Pancreas (tissue), 10 donors: ENCODE measurements around the gene CTTNBP2. TPM values are rescaled to one million over a fixed set of nuclear protein-coding genes. Genes with fewer than 3 reads are reported as not detected.
A peak's percentile ranks its signal among the peaks of the same experiment; 100 is the strongest.

Source experiments
- ATAC-seq, 4 donors: fragments of 200-7000 bp; cut with Tn5 transposase; one replicate each; pipeline versions ENCODE4 v1.8.0 to v1.9.1; 2020; ENCODE audit warnings: mild to moderate bottlenecking in 4 of 4, moderate library complexity in 4 of 4
- DNase-seq, 6 donors: peaks; one replicate each; pipeline ENCODE4 v3.0.0-alpha.2; 2020
- FAIRE-seq: peaks from 2 replicates; lab custom pipeline; 2012; peaks lifted over from hg19 to GRCh38; lab: Jason Lieb, UNC
- H3K27ac ChIP-seq, 4 donors: fragments of 200-600 bp; sonication (generic); 1 replicate in 3 of 4; 2 replicates in 1 of 4; pipeline versions ENCODE4 v1.5.0 to v1.8.0; 2020
- H3K27me3 ChIP-seq, 4 donors: fragments of 200-600 bp; one replicate each; pipeline ENCODE4 v1.8.0; 2021
- H3K36me3 ChIP-seq, 3 donors: fragments of 200-600 bp; sonication (generic) in 1 of 3; one replicate each; pipeline versions ENCODE4 v1.5.0 to v1.8.0; 2020 to 2021
- H3K4me1 ChIP-seq, 3 donors: fragments of 200-600 bp; one replicate each; pipeline ENCODE4 v1.8.0; 2021
- H3K4me3 ChIP-seq, 4 donors: fragments of 200-600 bp; sonication (generic) in 2 of 4; one replicate each; pipeline versions ENCODE4 v1.5.0 to v1.8.0; 2020 to 2021
- H3K9me3 ChIP-seq, 4 donors: fragments of 200-600 bp; one replicate each; pipeline ENCODE4 v1.8.0; 2021
- WGBS, 2 donors: extraction: QIAGEN DNeasy Blood & Tissue Kit; methylation state at CpG; one replicate each; pipeline ENCODE4 v1.1.7; 2013; 5-methylcytosine and 5-hydroxymethylcytosine counted together
- intact Hi-C, 3 donors: fragments of 100-400 bp; cut with DNase I; formaldehyde crosslinking; loops; one replicate each; pipeline versions ENCODE4 v1.11.1 to v1.14.2; 2022
- polyA plus RNA-seq, 2 donors: library from polyadenylated mRNA; stranded (reverse); fragments of 200-250 nt; gene quantifications; one replicate each; pipeline ENCODE4 v1.2.3, GENCODE V29; 2013
- total RNA-seq, 6 donors: library from RNA; stranded (reverse); fragmentation: NEBNext Ultra II Directional in 4 of 6; extraction: Animal tissue kit (Norgen Biotek cat#: 25700) in 4 of 6; gene quantifications; one replicate each; pipeline versions ENCODE4 v1.2.1 to v1.2.4, GENCODE V29; 2021 to 2023
- TF ChIP-seq, protein P1 (sequence below), 4 donors: fragments of 200-600 bp; sonication (generic) in 3 of 4; IDR thresholded peaks; one replicate each; pipeline versions ENCODE4 v1.5.0 to v1.8.0; 2021; ENCODE audit warnings: antibody characterized with exemption in 4 of 4
- donor health status: healthy with polysubstance abuse.
- donor health status: DM: no; HTN: no; CAD: no; lungs with moderate emphysema.
- donor health status: DM: no; HTN: no; CAD: no.
- donor health status: control.
- donor health status: control.
- donor health status: Bipolar disorder and iron deficiency.
- donor health status: DM: yes; HTN: yes; CAD: no.
- donor health status: DM: no; HTN: no; CAD: no.
- donor health status: DM: no; HTN: no; CAD: no.
- donor health status: DM: yes; HTN: yes; CAD: no.

The CTTNBP2 gene
- total and polyA plus RNA-seq, 8 donors = 4.8 to 15.4 (median 10.5) TPM

DNA sequence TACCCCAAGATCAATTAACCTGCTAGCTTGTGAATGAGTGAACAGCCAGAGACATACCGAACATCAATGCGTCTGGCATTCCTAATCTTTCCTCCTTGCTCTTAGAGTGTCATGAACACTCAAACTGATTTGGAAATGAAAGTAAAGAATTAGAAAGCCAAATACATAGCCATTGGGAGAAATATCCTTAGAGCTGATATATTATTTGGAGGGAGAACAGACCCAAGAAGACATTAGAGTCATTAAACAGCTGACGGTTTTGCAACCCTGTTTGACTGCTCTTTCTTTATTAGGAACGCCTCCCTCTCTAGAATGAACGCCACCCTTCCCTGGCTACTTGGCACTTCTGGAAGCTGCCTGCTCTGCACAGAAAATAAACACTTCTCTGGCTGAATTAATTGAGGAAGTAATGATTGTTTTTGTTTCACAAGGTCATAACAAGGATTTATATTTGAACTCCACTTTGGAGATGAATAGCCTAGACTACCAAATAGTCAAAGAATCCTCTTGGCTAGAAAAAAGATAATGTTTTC, 42.8 kb downstream of the CTTNBP2 start:
- peak in 1 of 6 donors; percentile 29 for DNase-seq

DNA sequence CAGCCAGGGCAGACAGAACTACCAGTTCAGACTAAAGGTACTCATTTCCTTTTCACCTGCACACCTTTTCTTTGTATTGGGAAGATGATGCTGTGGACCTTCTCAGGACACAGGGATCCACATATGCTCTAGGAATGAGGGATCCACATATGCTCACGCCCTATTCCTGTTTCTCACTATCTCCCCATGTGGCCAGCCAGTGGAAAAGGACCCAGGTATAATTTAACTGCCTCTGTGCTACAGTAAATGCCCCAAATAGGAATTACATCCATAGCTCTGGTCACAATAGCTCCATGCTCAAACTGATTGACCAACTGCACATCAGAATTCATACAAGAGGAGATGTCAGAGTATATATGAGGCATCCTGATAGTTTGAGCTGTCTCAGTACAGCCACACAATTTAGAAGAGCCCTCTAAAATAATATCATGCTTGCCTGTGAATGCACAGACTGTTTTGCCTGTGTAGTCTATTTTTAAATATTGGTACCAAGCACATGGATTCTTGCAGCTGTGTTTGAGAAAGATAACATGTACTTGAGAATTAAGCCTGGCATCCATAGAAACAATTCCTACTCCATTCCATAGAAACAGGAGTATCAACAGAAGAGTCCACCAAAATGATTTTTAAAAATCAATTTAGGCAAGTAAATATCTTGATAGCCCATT, 43.7 kb downstream of the CTTNBP2 start:
- DNase-seq = no peak
- Histone ChIP-seq H3K27ac (peak overlapping the region in 1 of 4 donors; percentile 47), H3K36me3 (no peaks in the 10 kb centered on the region), H3K27me3 (no peaks in the 10 kb centered on the region), H3K4me1 (peaks cover 0 to 14% (median 4%) of the 10 kb centered on the region in 3 donors), H3K4me3 (no peak overlapping the region), H3K9me3 (no peaks in the 10 kb centered on the region)
- peak in 1 of 4 donors; percentile 52 for ATAC-seq
- WGBS, 2 donors = 58 to 61% methylated on average over 1 of the region's 1 CpG
- TF ChIP-seq, protein P1, sequence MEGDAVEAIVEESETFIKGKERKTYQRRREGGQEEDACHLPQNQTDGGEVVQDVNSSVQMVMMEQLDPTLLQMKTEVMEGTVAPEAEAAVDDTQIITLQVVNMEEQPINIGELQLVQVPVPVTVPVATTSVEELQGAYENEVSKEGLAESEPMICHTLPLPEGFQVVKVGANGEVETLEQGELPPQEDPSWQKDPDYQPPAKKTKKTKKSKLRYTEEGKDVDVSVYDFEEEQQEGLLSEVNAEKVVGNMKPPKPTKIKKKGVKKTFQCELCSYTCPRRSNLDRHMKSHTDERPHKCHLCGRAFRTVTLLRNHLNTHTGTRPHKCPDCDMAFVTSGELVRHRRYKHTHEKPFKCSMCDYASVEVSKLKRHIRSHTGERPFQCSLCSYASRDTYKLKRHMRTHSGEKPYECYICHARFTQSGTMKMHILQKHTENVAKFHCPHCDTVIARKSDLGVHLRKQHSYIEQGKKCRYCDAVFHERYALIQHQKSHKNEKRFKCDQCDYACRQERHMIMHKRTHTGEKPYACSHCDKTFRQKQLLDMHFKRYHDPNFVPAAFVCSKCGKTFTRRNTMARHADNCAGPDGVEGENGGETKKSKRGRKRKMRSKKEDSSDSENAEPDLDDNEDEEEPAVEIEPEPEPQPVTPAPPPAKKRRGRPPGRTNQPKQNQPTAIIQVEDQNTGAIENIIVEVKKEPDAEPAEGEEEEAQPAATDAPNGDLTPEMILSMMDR (IDR thresholded peaks at IDR 0.05) = no peak
- intact Hi-C loops = no loop called here
- FAIRE-seq = no peak

More for the DNA sequence above, 42.8 kb downstream of the CTTNBP2 start:
- whole genome bisulfite sequencing, 2 donors = 30 to 40% methylated on average over 5 of the region's 5 CpGs
- Histone ChIP-seq H3K9me3 (no peaks in the 10 kb centered on the region), H3K27me3 (no peaks in the 10 kb centered on the region), H3K36me3 (no peaks in the 10 kb centered on the region), H3K27ac (peak overlapping the region in 2 of 4 donors; percentile 39 to 47), H3K4me1 (peaks cover 0 to 14% (median 4%) of the 10 kb centered on the region in 3 donors), H3K4me3 (peak overlapping the region in 1 of 4 donors; percentile 12)
- ATAC-seq = peak; percentile 36 to 82 (median 78)
- FAIRE-seq = no peak
- TF ChIP-seq, protein P1 (IDR thresholded peaks at IDR 0.05) = no peak
- intact Hi-C loops = no loop called here

DNA sequence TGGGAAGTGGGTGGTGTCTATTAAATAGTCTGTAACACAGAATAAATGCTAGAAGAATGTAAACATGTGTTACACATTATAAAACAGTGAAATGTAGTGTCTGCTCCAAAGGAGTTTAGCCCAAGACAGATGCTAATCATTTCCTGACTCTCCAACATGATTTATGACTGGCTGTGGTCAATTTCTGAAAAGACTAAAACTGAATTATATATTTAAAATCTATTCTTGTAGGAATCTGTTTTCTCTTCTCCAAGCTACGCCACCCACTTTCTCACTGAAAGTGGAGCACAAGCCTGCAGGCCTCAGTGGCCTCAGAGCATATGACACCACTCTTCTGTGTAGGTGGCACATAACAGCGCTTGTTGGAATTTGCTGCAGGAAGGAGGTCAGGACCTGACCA, 44.4 kb downstream of the CTTNBP2 start:
- Histone ChIP-seq H3K27me3 (no peaks in the 10 kb centered on the region), H3K36me3 (no peaks in the 10 kb centered on the region), H3K27ac (no peak overlapping the region), H3K4me3 (no peak overlapping the region), H3K4me1 (peaks cover 0 to 14% (median 4%) of the 10 kb centered on the region in 3 donors), H3K9me3 (no peaks in the 10 kb centered on the region)
- ATAC-seq (no peak), FAIRE-seq (no peak), DNase-seq (no peak)
- TF ChIP-seq, protein P1 (IDR thresholded peaks at IDR 0.05) = no peak
- 87 to 94% methylated on average over 2 of the region's 2 CpGs for WGBS, 2 donors
- intact Hi-C loops = no loop called here

DNA sequence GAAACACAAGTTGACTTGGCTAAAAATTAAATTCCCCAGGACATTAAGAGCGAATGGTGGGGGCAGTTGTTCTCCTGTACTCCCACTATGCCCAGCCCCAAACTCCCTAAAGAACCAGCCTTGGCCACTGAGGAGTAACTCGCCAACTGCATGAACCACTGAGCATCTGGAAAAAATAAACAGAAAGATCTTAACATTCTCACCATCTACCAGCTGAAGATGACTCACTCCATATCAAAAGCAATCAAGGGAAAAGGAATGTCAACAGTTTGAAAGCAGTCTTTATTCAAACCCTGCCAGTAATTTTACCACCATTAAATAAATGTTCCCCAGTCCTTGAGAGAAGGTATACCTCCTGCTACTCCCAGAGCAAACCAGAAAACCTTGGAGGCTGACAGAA, 45.4 kb downstream of the CTTNBP2 start:
- ATAC-seq (peak in 3 of 4 donors; percentile 48 to 63 (median 48)), DNase-seq (no peak), FAIRE-seq (no peak)
- TF ChIP-seq, protein P1 (IDR thresholded peaks at IDR 0.05) = no peak
- H3K36me3 ChIP-seq = no peaks in the 10 kb centered on the region
- H3K4me1 ChIP-seq = peaks cover 0 to 14% (median 4%) of the 10 kb centered on the region in 3 donors
- H3K9me3 ChIP-seq = no peaks in the 10 kb centered on the region
- H3K27me3 ChIP-seq = no peaks in the 10 kb centered on the region
- WGBS, 2 donors = 49 to 54% methylated on average over 2 of the region's 2 CpGs
- H3K27ac ChIP-seq = peak overlapping the region in 1 of 4 donors; percentile 24
- no peak overlapping the region for H3K4me3 ChIP-seq
- intact Hi-C loops = no loop called here

DNA sequence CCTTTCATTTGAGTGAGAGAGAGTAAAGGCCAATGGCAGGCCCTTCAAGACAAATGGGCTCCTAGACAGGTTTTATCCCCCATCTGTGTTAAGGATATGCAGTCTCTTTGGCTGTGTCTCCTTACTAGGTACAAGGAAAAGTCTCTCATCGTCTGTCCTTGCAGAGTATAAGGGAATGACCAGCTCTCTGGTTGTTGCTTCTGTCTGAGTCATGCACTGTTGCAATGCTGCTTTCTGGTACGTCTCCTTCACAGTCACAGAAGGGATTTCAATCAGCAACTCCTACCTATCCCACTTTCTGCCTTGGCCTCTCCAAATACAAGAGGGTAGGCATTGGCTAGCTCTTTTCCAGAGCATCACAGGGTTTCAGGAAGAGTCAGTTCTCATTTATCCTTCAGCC, 48.1 kb downstream of the CTTNBP2 start:
- no peak for DNase-seq
- peak in 1 of 4 donors; percentile 36 for ATAC-seq
- H3K9me3 ChIP-seq = no peaks in the 10 kb centered on the region
- FAIRE-seq = no peak
- intact Hi-C loops = no loop called here
- no peak overlapping the region for H3K4me3 ChIP-seq
- peaks cover 0 to 12% (median 4%) of the 10 kb centered on the region in 3 donors for H3K4me1 ChIP-seq
- H3K27me3 ChIP-seq = no peaks in the 10 kb centered on the region
- TF ChIP-seq, protein P1 (IDR thresholded peaks at IDR 0.05) = no peak
- H3K27ac ChIP-seq = no peak overlapping the region
- 78 to 98% methylated on average over 2 of the region's 2 CpGs for WGBS, 2 donors
- H3K36me3 ChIP-seq = no peaks in the 10 kb centered on the region
